OCI-LY1 (cell line): Measurements from ENCODE around the gene PPP2R1B.

Source experiments
- H2AFZ ChIP-seq: fragments of 200-600 bp; sonication (generic), shearing (Covaris generic); 2 replicates; pipeline ENCODE4 v1.6.0; 2014; ENCODE audit warnings: antibody characterized with exemption, mild to moderate bottlenecking, low read length
- H3F3A ChIP-seq: fragments of 200-600 bp; sonication (generic), shearing (Covaris generic); 2 replicates; pipeline ENCODE4 v1.6.0; 2014; ENCODE audit warnings: mild to moderate bottlenecking, antibody characterized with exemption, low read length, moderate library complexity; ENCODE audit not compliant: insufficient read depth
- H3K27ac ChIP-seq: fragments of 200-600 bp; sonication (generic); 2 replicates; pipeline ENCODE4 v1.5.1; 2014; ENCODE audit warnings: low read length, mixed run types, mild to moderate bottlenecking, low read depth; ENCODE audit not compliant: poor library complexity, severe bottlenecking
- H3K27me3 ChIP-seq: fragments of 200-600 bp; sonication (generic); 2 replicates; pipeline ENCODE4 v1.6.0; 2014; ENCODE audit warnings: antibody characterized with exemption, mild to moderate bottlenecking, low read length, moderate library complexity; ENCODE audit not compliant: insufficient read depth
- H3K36me3 ChIP-seq: fragments of 200-600 bp; sonication (generic); 2 replicates; pipeline ENCODE4 v1.6.1; 2014; ENCODE audit warnings: mild to moderate bottlenecking, antibody characterized with exemption, low read length, moderate library complexity, mixed read lengths; ENCODE audit not compliant: insufficient read depth
- H3K4me1 ChIP-seq: fragments of 200-600 bp; sonication (generic); 2 replicates; pipeline ENCODE4 v1.5.1; 2014; ENCODE audit warnings: mild to moderate bottlenecking, low read length, moderate library complexity; ENCODE audit not compliant: insufficient read depth, severe bottlenecking
- H3K4me2 ChIP-seq: fragments of 200-600 bp; sonication (generic), shearing (Covaris generic); 2 replicates; pipeline ENCODE4 v1.6.1; 2014; ENCODE audit warnings: low read length
- H3K4me3 ChIP-seq: fragments of 200-600 bp; sonication (generic); 2 replicates; pipeline ENCODE4 v1.5.1; 2014; ENCODE audit warnings: low read length, low read depth, mild to moderate bottlenecking, mixed read lengths; ENCODE audit not compliant: poor library complexity, severe bottlenecking
- H3K79me2 ChIP-seq: fragments of 200-600 bp; shearing (Covaris generic); 2 replicates; pipeline ENCODE4 v1.6.1; 2016; ENCODE audit warnings: mixed run types, low read length, mixed read lengths; ENCODE audit not compliant: insufficient read depth
- H3K9ac ChIP-seq: fragments of 200-600 bp; sonication (generic), shearing (Covaris generic); 2 replicates; pipeline ENCODE4 v1.6.1; 2014; ENCODE audit warnings: mild to moderate bottlenecking, low read length, mixed read lengths
- H3K9me2 ChIP-seq: fragments of 200-600 bp; sonication (generic), shearing (Covaris generic); 2 replicates; pipeline ENCODE4 v1.6.1; 2014; ENCODE audit warnings: low read depth, mild to moderate bottlenecking, low read length, mixed read lengths
- H3K9me3 ChIP-seq: fragments of 200-600 bp; shearing (Covaris generic); 2 replicates; pipeline ENCODE4 v1.6.1; 2014; ENCODE audit warnings: low read length, mixed read lengths
- H4K20me1 ChIP-seq: fragments of 200-600 bp; sonication (generic), shearing (Covaris generic); 2 replicates; pipeline ENCODE4 v1.6.0; 2016; ENCODE audit warnings: mild to moderate bottlenecking, low read length; ENCODE audit not compliant: insufficient read depth
- CTCF ChIP-seq: fragments of 200-600 bp; sonication (generic), shearing (Covaris generic); IDR thresholded peaks from 2 replicates; pipeline ENCODE4 v1.5.1; 2017; ENCODE audit warnings: mild to moderate bottlenecking, antibody characterized with exemption, low read length, moderate library complexity, mixed read lengths
- EZH2 ChIP-seq: fragments of 200-600 bp; sonication (generic), shearing (Covaris generic); IDR thresholded peaks from 2 replicates; pipeline ENCODE4 v1.8.0; 2017; ENCODE audit warnings: borderline replicate concordance, mixed run types, mild to moderate bottlenecking, antibody characterized with exemption, low read length, moderate library complexity, mixed read lengths

The PPP2R1B gene

GRCh38 chr11:111782109-111782741 is 16.0 kb upstream of the PPP2R1B start:
- Histone ChIP-seq H3K9me2 (no peaks in the 10 kb centered on the region), H3K27ac (no peak overlapping the region)

GRCh38 chr11:111779118-111779517 is 12.9 kb upstream of the PPP2R1B start:
- no peak overlapping the region for H3K9ac ChIP-seq
- no peak overlapping the region for H3K27ac ChIP-seq
- no peaks in the 10 kb centered on the region for H3K9me2 ChIP-seq
- H3K27me3 ChIP-seq, result no peaks in the 10 kb centered on the region
- H2AFZ ChIP-seq, result no peak overlapping the region
- no peak for TF ChIP-seq CTCF
- no peak for TF ChIP-seq EZH2
- no peaks in the 10 kb centered on the region for H3K79me2 ChIP-seq
- H3K4me1 ChIP-seq, result peaks cover 20% of the 10 kb centered on the region
- H4K20me1 ChIP-seq, result no peaks in the 10 kb centered on the region
- H3F3A ChIP-seq, result no peaks in the 10 kb centered on the region
- no peak overlapping the region for H3K4me3 ChIP-seq
- no peaks in the 10 kb centered on the region for H3K36me3 ChIP-seq
- no peak overlapping the region for H3K4me2 ChIP-seq
- H3K9me3 ChIP-seq, result no peaks in the 10 kb centered on the region

More at GRCh38 chr11:111782109-111782741, 16.0 kb upstream of the PPP2R1B start:
- no peaks in the 10 kb centered on the region for H3K9me3 ChIP-seq
- no peak overlapping the region for H3K4me3 ChIP-seq
- no peak overlapping the region for H2AFZ ChIP-seq
- no peaks in the 10 kb centered on the region for H4K20me1 ChIP-seq
- no peaks in the 10 kb centered on the region for H3K27me3 ChIP-seq
- TF ChIP-seq EZH2 (no peak), CTCF (no peak)
- H3K9ac ChIP-seq, result no peak overlapping the region
- H3K79me2 ChIP-seq, result no peaks in the 10 kb centered on the region
- H3K4me2 ChIP-seq, result no peak overlapping the region
- H3K36me3 ChIP-seq, result peaks cover 14% of the 10 kb centered on the region; the same call in 1 of the 2 replicates
- peaks cover 8% of the 10 kb centered on the region for H3K4me1 ChIP-seq
- no peaks in the 10 kb centered on the region for H3F3A ChIP-seq

- Histone ChIP-seq H3K4me1 (peaks cover 20% of the 10 kb centered on the region), H3K27me3 (no peaks in the 10 kb centered on the region), H2AFZ (no peak overlapping the region), H3K9me3 (no peaks in the 10 kb centered on the region), H3F3A (no peaks in the 10 kb centered on the region), H3K36me3 (no peaks in the 10 kb centered on the region), H4K20me1 (no peaks in the 10 kb centered on the region), H3K4me3 (no peak overlapping the region), H3K4me2 (no peak overlapping the region), H3K27ac (no peak overlapping the region), H3K9me2 (no peaks in the 10 kb centered on the region), H3K9ac (no peak overlapping the region), H3K79me2 (no peaks in the 10 kb centered on the region)
- TF ChIP-seq EZH2 (no peak), CTCF (no peak)
These were observed 11.9 kb upstream of the PPP2R1B start for GRCh38 chr11:111778047-111778558.
